HG03108 (cell line): Measurements from ENCODE around the gene CLIC3.

Experiments used
- ATAC-seq: cut with Tn5 transposase; IDR thresholded peaks from one replicate; pipeline ENCODE4 v1.9.1; 2021; ENCODE audit warnings: moderate library complexity; ENCODE audit not compliant: unreplicated experiment

Gene CLIC3

DNA sequence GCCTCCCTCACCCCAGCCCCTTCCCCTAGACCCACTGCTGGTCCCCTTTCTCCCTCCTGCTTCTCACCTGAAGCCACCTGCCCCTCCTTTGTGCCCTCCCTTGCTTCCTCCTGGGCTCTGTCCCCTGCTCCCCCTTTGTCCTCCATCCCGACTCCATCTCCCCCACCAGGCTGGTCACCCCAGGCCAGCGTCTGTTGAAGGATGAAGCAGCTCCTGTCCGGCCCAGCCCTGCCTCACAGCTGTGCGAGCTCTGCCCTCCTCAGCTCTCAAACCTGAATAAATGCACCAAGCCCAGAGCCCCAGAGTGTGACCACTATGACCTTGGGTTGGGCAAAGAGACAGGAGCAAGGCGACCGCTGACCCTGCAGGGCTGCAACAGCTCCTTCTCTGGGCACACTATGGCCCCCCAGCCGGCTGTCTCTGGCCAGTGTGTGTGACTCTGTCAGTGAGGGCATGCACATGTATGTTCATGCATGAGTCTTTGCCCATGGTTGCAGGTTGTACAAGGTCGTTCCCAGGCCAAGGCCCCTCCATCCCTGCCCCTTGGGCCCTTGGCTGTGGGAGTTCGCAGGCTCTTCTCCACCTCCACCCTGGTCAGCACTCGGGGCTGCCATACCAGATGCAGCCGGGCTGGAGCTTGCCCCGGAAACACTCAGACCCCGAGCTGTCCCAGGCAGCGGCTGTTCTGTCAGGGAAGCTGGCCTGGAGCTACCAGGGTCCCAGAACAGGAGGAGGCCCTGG, 41.0 kb downstream of the CLIC3 start:
- ATAC-seq: no peak

DNA sequence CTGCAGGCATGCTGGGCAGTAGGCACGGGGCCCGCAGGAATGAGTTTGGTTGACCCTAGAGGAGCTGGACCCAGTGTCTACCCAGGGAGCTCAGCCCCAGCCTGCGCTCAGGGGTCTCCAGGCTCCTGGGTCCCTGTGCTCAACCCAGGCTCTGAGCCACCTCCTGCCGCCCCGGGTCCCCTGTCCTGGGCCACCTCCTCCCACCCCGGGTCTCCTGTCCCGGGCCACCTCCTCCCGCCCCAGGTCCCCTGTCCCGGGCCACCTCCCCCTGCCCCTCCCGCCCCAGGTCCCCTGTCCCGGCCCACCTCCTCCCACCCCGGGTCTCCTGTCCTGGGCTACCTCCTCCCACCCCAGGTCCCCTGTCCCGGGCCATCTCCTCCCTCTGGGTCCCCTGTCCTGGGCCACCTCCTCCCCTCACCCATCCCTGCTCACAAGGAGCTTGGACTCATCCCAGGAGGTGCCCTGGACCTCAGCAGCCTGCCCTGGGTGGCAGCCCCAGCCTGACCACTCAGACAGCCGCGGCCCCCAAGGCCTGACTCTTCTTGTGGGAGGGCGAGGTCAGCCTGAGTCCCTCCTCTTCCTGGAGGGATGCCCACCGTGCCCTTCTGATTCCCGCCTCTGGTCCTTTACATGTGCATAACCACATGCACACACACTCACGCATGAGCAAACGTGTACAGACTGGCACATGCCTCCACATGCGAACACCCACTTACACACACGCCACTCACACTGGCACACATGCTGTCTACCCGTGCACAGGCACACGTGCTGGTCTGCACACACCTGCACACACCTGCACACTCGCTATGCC, 41.9 kb downstream of the CLIC3 start:
- ATAC-seq: no peak

DNA sequence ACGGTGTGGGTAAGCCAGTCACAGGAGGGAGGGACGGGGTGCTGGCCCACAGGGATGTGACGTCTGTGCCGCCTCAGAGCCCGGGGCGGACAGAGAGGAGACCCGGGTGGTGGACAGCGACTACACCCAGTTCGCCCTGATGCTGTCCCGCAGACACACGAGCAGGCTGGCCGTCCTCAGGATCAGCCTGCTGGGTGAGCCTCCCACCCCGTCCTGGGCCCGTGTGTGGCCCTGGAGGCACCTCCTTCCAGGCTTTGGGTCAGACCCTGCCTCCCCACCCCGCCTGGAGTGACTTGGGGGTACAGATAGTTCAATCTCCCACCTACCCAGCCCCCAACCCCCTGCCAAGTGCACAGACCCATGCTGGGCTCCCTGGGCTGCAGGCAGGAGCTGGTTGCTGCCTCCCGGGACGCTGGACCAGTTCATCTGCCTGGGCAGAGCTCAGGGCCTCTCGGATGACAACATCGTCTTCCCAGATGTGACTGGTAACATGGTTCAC, 42.5 kb downstream of the CLIC3 start:
- ATAC-seq: no peak

DNA sequence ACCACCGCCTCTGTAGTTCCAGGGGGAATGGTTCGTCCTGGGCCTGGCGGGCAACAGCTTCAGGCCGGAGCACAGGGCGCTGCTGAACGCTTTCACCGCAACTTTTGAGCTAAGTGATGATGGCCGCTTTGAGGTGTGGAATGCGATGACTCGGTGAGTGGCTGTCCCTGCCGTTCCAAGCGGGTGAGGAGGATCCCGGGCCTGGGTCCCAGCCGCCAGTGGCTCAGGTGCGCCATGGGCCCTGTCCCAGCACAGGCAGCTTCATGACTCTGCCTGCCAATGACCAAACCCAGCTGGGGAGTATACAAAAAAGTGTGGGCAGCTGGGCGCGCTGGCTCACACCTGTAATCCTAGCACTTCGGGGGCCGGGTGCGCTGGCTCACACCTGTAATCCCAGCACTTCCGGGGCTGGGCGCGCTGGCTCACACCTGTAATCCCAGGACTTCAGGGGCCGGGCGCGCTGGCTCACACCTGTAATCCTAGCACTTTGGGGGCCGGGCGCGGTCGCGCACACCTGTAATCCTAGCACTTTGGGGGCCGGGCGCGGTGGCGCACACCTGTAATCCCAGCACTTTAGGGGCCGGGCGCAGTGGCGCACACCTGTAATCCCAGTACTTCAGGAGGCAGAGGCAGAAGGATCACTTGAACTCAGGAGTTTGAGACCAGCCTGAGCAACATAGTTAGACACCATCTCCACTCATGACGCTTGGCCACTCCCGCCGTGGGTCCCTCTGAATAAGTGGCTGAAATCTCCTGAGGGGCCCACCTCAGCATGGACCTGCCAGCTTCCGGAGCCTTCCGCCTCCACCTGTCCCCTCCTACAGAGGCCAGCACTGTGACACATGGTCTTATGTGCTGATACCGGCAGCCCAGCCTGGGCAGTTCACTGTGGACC, 43.2 kb downstream of the CLIC3 start:
- no peak for ATAC-seq

DNA sequence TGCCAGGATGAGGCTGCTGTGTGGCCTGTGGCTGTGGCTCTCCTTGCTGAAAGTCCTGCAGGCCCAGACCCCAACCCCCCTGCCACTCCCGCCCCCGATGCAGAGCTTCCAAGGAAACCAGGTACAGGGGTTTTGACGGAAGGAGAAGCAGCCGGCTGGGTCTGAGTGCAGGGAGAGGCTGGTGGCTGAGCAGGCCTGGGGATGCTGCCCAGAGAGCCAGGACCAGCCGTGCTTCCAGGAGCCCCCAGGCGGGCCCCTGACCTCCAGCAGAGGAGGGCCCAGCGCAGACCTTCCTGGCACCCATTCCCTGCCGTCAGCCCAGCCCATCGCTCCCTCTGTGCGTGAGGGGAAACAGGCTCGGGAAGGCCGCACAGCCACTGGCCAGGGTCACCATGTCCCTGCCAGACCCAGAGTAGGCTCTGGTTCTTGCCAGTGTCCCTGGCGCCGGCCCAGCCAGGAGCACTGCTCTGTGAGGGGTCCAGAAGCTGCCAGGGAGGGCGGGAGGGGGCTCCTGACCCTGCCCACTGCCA, 44.0 kb downstream of the CLIC3 start:
- no peak for ATAC-seq

DNA sequence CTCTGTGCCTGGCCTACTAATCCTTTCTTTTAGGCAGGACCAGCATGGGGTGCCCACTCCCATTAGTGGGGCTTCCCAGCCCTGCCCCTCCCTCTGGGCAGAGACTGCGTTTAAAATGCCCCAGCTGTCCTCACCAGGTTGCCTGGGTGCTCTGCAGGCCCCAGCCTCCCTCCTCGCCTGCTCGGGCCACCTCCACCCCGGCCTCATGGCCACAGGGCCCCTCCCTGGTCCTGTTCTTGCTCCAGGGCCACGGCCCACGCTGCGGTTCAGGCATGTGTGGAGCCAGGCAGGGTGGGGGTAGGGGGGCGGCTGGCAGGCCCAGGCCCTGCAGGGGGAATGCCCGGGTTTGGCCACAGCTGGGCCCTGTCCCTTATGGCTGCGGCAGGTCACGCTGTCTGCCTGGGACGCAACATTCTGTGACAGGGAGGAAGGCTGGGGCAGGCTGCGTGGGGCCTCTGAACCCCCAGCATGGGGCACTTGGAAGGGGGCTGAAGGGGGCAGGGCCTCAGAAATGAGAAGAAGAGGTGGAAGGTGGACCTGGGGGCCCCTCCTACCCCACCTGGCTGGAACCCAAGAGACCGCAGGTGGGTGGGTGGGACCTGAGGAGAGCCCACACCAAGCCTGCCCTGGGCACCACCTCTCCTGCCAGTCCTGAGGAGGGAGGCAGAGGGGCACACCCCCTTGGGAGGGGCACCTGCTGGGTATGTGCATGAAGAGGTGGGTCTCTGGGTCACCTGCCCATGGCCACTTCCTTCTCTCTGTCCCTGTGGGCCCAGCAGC, 44.6 kb downstream of the CLIC3 start, which contains the start of gene LCN12:
Gene LCN12, plus strand, starts transcription at position 733 of the 780 bp plus-strand sequence. CDS start 55 bp downstream, outside the sequence.
- ATAC-seq: no peak

DNA sequence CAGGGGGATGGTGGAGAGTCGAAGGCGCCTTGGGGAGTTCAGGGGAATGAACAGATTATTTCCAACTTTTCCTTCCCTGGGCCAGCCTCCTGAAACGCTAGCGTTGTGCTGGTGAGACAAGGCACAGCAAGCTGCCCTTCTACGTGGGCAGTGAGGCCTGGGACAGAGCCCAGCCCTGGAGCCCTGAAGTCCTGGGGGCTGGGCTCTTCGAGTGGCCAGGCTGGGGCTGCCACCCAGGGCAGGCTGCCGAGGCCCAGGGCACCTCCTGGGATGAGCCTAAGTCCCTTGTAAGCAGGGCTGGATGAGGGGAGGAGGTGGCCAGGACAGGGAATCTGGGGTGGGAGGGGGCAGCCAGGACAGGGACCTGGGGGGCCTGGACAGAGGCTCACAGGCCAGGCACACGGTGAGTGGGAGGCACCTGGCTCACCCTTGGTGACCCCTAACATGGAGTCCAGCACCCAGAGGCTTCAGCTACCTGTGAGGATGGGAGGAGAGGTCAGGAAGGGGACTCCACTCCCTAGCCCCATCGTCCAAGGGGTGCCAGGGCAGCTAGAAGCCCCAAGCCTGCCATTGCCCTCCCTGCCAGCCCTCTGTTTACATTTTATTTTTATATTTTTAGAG, 45.6 kb downstream of the CLIC3 start:
- ATAC-seq: no peak

DNA sequence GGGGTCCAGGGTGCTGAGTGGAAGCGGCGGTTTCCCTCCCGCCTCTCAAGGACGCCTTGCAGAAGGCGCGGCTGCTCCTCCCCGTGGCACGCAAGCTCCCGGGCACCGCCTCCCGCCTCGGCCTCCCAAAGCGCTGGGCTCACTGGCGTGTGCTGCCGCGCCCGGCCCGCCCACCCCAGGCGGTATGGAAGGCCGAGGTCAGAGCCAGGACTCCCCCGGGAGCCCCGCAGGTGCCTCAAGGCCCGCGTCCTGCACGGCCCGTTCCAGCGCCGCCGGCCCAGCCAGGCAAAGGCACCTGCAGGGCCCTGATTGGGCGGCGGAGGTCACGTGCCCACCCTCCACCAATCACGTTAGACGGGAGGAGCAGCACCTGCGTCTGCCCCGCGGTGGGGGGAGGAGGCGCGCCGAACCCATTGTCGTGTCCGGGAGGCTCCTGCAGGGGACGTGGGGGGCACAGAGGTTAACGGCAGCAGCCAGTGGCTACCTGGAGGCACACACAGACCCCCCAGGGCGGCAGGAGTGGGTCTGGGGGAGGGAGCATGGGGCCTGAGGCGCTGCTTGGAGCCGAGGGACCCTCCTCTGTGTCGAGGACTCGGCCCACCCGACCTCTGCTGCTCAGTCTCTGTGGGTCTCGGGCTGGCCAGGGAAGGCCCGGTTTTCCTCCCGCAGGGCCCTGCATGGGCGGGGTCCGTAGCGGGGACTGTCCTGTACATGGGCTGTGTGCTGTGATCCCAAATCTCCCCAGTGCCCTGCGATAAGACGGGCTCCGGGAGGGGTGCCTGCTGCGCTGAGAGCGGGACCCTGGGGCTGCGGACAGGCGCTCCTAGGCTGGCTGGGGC, 46.3 kb downstream of the CLIC3 start:
- peak; percentile 79 for ATAC-seq

DNA sequence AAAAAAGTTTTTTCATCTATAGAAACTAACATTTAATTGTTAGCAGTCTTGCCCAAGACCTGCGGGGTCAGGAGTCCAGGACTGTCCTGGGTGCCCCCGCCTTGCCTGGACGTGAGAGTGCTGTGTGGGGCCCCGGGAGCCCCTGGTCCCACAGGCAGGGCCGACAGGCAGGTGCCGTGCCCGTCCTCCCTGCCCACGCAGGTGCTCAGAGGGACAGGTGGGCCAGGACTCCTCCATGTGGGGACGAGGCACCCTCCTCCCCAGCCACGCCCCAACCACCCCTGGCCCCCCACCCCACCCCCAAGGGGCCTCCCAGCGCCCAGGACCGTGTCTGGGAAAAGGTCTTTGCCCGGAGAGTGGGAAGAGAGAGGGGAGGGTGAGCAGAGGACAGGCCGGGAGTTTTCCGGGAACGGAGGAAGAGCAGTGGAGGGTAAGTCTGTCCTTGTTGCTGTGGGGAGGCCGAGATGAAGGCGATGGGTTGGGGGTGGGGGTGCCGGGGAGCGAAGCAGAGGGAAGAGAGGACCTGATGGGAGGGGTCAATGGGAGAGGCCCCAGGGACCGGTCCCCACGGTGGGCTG, 47.0 kb downstream of the CLIC3 start:
- no peak for ATAC-seq

DNA sequence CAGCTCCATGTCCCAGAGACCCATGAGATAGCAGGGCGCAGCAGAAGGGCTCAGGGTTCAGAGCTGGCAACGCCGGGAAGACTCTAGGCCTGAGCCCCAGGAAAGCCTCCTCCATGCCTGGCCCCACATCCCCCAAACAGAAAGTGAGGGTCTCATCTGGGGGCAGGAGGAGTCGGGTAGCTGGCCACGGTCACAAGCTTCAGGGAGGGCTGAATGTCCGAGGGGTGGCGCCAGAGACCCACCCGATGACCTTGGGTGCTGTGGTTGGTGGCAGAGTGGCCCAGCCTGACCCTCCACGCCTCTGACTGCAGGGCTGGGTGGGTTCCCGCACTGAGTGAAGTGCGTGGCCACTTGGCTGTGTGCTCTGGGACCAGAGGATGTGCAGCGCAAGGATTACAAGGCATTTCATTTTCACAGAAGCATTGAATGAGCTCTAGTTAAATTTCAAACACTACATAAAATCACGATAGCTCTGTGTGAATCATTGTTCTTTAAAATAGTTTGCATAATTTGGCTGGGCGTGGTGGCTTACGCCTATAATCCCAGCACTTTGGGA, 48.3 kb downstream of the CLIC3 start:
- no peak for ATAC-seq

DNA sequence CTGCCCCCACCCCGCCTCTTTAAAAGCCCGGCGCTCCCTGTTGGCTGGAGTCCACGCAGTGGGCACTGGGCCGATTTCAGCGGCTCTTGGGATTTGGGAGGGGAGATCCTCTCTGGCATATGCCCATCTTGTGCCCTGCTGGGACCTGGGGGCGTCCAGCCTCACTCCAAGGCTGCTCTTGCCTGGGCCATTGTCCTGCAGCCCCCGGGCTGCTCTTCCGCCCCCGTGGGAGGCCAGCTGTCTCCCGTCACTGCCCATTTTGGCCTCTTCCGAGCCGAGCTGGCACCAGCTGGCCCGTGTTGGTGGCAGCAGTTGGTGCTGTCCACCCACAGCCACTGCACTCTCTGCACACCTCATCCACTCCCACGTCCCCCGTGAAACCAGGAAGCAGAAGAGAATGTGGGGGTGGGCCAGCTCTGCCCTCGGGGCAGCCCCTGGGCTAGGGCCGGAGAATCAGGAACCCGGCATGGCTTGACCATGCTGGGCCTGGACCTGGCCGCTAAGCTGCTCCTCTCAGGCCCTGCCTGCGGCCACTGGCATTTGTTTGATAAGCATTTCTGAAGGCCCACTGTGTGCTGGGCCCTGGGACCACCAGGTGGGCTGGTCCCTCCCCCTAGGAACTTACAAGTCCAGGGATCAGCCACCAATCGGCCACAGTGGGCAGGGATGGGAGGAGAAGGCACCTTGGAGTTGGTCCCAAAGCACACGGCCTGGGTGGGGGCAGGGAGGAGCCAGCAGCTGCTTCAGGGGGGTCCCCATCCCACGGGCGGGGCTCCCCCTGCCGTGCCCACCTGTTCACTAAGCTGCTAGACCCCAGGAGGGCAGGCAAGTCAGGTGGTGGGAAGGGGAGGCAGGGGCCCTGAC, 49.1 kb downstream of the CLIC3 start:
- ATAC-seq: no peak

DNA sequence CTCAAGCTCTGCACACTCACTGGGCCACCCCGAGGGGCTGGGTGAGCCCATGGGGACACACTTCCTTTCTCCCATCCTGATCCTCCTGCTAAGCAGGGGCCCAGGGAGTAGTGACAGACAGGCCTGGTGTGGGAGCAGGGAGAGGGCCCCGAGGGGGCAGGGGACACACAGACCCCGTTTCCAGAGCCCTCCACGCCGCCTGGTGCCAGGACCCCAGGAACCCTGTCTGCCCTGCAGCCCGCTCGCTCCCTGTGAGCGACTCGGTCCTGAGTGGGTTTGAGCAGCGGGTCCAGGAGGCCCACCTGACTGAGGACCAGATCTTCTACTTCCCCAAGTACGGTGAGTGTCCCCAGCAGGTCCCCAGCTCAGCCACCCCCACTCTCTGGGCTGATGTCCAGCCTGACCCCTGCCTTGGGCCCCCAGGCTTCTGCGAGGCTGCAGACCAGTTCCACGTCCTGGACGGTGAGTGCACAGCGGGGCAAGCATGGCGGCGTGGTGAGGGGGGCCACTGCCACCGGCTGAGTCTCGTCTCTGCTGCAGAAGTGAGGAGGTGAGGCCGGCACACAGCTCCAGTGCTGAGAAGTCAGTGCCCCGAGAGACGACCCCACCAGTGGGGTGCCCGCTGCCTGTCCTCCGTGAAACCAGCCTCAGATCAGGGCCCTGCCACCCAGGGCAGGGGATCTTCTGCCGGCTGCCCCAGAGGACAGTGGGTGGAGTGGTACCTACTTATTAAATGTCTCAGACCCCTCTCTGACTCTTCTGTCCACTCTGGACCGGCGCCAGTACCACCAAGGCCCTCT, 49.9 kb downstream of the CLIC3 start:
- ATAC-seq: no peak

DNA sequence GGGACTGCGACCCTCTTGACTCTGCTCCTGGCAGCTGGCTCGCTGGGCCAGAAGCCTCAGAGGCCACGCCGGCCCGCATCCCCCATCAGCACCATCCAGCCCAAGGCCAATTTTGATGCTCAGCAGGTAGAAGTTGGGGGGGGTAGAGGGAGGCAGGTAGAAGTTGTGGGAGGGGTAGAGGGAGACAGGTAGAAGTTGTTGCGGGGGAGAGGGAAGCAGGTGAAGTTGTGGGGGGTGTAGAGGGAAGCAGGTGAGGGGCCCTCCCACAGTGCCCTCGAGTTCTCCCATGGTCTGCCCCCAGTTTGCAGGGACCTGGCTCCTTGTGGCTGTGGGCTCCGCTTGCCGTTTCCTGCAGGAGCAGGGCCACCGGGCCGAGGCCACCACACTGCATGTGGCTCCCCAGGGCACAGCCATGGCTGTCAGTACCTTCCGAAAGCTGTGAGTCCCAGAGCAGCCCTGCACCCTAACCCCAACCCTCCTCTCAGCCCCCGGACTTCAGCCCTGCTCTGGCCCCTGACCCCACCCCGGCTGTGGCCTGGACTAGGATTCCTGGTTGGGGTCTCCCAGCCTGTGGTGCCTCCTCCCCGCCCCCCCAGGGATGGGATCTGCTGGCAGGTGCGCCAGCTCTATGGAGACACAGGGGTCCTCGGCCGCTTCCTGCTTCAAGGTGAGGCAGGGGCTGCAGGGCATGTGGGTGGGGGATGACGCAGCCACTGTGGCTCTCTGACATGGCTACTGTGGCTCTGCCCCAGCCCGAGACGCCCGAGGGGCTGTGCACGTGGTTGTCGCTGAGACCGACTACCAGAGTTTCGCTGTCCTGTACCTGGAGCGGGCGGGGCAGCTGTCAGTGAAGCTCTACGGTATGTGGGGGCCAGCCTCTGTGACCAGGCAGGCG, 50.8 kb downstream of the CLIC3 start:
- no peak for ATAC-seq
